GM21717 (cell line): ENCODE measurements around the gene DGKD.

ENCODE experiments used
- ATAC-seq: cut with Tn5 transposase; IDR thresholded peaks from one replicate; pipeline ENCODE4 v1.9.1; 2021; ENCODE audit warnings: mild to moderate bottlenecking, moderate library complexity; ENCODE audit not compliant: unreplicated experiment

The DGKD gene

GRCh38 chr2:233410196-233410760, 56.0 kb downstream of the DGKD start:
- ATAC-seq: no peak

- ATAC-seq: no peak
Observed at GRCh38 chr2:233411162-233411561, 56.9 kb downstream of the DGKD start.

GRCh38 chr2:233412405-233412804, 58.1 kb downstream of the DGKD start:
- no peak for ATAC-seq

- no peak for ATAC-seq
Observed at GRCh38 chr2:233413046-233413445, 58.8 kb downstream of the DGKD start.

GRCh38 chr2:233413559-233414272, 59.4 kb downstream of the DGKD start:
- ATAC-seq: no peak

GRCh38 chr2:233414273-233414654, 60.0 kb downstream of the DGKD start:
- ATAC-seq: no peak

- no peak for ATAC-seq
Observed at GRCh38 chr2:233414777-233415570, 60.7 kb downstream of the DGKD start.

GRCh38 chr2:233416199-233416598, 61.9 kb downstream of the DGKD start:
- ATAC-seq: no peak

- ATAC-seq: no peak
Observed at GRCh38 chr2:233416706-233417105, 62.4 kb downstream of the DGKD start.

GRCh38 chr2:233417282-233417681, 63.0 kb downstream of the DGKD start:
- ATAC-seq: no peak

- ATAC-seq: no peak
Observed at GRCh38 chr2:233418052-233418760, 63.9 kb downstream of the DGKD start.

GRCh38 chr2:233418761-233419546, 64.7 kb downstream of the DGKD start:
- peak; percentile 47 for ATAC-seq

- ATAC-seq: peak; percentile 38
Observed at GRCh38 chr2:233419602-233420391, 65.5 kb downstream of the DGKD start.

GRCh38 chr2:233421091-233421816, 67.0 kb downstream of the DGKD start:
- no peak for ATAC-seq

- peak; percentile 44 for ATAC-seq
Observed at GRCh38 chr2:233422050-233422639, 67.9 kb downstream of the DGKD start.

GRCh38 chr2:233422649-233423551, 68.6 kb downstream of the DGKD start:
- ATAC-seq: no peak

GRCh38 chr2:233423552-233423860, 69.2 kb downstream of the DGKD start:
- ATAC-seq: no peak
